ENCODE results near the gene NOXA1.
"Not testable (repeated sequence)": the region's sequence is repeated elsewhere in the genome, so short reads cannot be mapped to it uniquely, and the experiment has no call there.

Gene NOXA1

DNA sequence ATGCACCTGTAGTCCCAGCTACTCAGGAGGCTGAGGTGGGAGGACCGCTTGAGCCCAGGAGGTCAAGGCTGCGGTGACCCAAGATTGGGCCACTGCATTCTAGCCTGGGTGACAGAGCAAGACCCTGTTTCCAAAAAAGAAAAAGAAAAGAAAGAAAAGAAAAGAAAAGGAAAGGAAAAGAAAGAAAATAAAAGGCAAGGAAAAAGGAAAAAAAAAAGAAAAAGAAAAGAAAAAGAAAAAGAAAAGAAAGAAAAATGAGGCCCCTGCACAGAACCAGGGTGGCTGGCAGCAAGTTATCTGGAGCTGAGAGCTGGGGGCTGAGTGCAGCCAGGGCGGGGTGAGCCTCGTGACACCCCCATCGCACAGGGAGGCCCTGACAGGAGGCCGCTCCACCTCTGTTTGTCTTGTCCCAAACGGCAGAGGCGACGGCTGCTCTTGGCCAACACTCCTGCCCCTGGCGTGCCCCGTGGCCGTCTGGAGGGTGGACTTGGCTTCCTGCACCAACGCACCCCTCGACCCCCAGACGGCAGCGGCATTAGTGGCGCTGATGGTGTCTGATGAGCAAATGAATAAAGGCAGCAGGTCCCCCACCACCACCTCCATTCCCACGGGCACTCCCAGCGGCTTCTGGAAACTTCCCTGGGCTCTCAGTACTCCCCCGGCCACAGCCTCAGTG, 17.0 kb upstream of the NOXA1 start:
- DNase-seq (ENCODE audit: low read depth): no peak

- no peak for DNase-seq (ENCODE audit: low read depth)
Measured at GRCh38 chr9:137406876-137407589, 16.2 kb upstream of the NOXA1 start.

GRCh38 chr9:137407590-137408300, 15.4 kb upstream of the NOXA1 start:
- no peak for DNase-seq (ENCODE audit: low read depth)

GRCh38 chr9:137408651-137409405, 14.4 kb upstream of the NOXA1 start:
- no peak for DNase-seq (ENCODE audit: low read depth)

DNA sequence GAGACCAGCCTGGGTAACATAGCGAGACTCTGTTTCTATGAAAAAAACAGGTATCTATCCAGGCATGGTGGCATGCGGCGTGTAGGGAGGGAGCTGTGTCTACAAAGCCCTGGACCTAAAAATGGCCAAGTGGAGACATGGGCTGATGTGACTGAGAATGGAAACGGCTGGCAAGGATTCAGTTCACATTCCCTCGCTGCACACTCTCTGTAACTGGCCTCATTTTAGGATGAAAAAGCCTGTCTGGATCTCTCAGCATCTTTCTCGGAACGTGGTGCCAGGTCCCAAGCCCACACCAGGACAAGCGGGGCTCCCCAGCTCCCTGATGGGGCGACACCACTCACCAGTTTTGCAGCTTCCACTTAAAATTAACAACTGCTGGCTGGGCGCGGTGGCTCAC, 13.7 kb upstream of the NOXA1 start:
- no peak for DNase-seq (ENCODE audit: low read depth)

DNA sequence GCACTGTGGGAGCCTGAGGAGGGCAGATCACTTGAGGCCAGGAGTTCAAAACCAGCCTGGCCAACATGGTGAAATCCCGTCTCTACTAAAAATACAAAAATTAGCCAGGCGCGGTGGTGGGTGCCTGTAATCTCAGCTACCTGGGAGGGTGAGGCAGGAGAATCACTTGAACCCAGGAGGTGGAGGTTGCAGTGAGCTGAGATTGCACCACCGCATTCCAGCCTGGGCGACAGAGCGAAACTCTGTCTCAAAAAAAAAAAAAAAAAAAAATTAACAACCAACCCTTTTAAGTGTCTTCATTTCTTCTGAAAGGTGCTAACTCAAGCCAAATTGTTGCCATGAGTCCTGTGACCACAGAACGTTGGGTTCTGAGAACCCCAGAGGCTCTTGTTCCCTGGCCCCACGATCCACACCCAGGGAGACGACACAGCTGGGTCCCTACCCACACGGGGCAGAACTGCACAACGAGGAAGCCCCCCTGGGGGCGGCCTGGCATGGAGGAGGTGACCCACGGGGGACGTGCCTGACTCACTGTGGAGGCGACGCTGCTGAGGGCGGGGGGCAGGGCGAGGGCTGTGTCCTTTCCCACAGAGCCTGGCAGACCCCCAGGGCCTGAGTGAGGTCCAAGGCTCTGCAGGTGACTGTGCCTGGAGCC, 12.8 kb upstream of the NOXA1 start:
- not testable (repeated sequence) for DNase-seq (ENCODE audit: low read depth)

DNA sequence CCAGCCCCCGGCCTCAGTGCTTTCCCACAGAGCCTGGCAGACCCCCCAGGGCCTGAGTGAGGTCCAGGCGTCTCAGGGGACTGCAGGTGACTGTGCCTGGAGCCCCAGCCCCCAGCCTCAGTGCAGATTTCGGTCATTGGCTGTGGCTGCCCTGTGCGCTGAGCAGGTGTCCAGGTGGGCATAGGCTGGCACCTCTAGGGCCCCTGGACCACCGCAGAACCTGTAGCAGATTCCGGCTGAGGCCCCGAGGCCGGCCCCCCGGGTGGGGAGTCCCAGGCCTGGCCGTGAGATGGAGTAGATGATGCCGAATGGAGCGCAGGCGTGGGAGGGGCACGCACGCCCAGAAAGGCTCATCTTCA, 12.3 kb upstream of the NOXA1 start:
- DNase-seq (ENCODE audit: low read depth): no peak

GRCh38 chr9:137411260-137411644, 11.9 kb upstream of the NOXA1 start:
- no peak for DNase-seq (ENCODE audit: low read depth)

- DNase-seq (ENCODE audit: low read depth): no peak
Measured at GRCh38 chr9:137411645-137412380, 11.4 kb upstream of the NOXA1 start.

- no peak for DNase-seq (ENCODE audit: low read depth)
Measured at GRCh38 chr9:137412431-137412830, 10.8 kb upstream of the NOXA1 start.

DNA sequence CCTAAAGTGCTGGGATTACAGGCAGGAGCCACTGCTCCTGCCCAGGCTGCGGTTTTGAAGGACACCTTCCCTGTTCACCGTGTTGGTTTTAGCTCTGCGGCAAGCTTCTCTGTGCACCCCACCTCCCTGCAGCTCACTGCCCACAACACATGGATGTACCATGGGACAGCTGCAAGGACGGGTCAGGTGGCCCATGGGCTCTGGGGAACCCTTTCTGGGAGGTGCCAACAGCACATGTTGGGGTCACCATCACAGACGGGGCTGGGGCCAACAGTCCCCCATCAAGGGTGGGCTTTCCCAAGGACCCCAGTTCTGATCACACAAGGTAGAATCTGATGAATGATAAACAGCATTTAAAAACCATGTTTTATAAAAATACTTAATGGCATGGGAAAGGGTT, 7.7 kb upstream of the NOXA1 start:
- DNase-seq (ENCODE audit: low read depth): no peak

DNA sequence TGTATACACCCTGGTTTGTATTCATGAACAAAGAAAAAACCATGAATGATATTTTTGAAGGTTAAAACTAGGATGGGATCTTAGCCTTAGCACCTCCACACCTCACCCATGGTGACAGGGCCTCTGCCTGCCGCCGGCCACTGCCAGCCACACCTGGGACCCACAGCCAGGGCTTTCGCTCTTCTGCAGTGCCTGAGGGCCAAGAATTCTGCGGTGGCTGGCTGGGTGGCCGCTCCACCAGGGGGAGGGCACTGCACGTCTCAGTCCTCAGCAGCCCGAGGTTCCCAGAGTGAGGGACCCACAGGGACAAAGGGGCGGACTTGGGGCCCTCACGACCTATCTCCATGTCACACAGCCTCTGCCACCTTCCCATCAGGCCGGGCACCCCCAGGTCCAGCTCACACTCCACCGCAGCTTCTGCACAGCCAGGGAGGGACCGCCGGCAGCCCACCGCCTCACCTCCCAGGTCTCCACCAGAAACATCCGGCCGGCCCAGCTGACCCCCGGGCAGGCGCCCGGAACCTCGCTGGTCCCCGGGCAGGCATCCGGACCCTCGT, 7.1 kb upstream of the NOXA1 start:
- DNase-seq (ENCODE audit: low read depth): no peak

DNA sequence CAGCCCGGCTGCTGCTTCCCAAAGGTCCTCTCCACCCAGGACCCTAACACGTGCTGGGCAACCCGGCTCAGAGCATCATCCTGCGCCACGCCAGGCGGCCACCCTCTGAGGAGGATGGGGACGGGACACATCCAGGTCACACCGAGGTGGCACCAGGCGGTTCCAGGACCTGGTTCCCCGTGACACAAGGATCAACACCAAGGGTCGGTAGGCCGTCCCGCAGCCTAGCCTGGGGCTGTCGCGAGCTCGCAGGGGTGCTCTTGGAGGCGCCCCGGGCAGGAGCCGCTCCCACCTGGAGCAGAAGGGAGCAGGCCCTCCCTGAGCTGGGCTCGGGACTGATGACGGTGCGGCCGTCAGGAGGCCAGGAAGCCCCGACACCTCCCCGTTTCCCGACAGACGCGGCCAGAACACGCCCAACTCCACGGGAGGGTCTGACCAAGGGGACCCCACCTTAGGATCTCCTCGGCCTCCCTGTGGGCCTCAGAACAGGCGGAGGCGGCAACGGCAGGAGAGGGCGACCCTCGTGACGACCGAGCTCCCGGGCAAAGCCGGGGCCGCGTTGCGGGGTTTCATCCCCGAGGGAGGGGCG, 6.5 kb upstream of the NOXA1 start:
- no peak for DNase-seq (ENCODE audit: low read depth)

GRCh38 chr9:137417161-137418021, 5.8 kb upstream of the NOXA1 start:
- no peak for DNase-seq (ENCODE audit: low read depth)

DNA sequence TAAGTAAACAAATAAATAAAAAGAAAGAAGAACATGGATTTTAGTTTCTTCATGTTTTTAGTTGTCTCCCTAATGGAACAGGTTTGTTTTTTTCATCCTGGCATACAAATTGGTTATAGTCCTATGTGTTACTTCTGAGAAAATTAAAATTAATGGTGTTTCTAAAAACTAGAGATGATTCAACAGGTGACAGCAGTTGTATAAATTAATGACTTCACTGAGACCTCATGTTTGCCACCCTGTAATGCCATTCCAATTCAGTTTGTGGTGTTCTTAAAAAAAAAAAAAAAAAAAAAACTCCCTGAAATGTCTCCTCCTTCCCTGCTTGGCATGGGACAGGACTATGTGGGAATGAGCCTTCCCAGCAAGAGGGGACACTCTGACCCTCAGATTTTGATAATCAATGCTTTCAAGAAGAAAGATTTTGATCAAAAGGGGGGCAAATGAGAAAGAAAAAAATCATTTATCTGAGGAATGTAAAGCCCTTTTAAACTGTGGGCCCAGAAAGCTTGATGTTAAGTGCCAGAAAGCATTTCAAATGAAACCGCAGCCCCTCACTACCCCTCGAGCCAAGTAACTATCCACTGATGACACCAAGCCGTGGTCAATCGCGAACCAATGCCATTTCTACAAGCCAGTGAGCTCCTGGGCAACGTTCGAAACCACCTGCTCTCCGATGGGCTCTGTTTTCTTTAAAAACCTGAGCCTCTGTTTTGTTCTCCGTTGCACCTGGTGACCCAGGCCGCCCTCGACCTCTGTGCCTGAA, 1.2 kb upstream of the NOXA1 start:
- DNase-seq (ENCODE audit: low read depth): no peak

GRCh38 chr9:137423514-137424291, 510 bp downstream of the NOXA1 start:
- no peak for DNase-seq (ENCODE audit: low read depth)

DNA sequence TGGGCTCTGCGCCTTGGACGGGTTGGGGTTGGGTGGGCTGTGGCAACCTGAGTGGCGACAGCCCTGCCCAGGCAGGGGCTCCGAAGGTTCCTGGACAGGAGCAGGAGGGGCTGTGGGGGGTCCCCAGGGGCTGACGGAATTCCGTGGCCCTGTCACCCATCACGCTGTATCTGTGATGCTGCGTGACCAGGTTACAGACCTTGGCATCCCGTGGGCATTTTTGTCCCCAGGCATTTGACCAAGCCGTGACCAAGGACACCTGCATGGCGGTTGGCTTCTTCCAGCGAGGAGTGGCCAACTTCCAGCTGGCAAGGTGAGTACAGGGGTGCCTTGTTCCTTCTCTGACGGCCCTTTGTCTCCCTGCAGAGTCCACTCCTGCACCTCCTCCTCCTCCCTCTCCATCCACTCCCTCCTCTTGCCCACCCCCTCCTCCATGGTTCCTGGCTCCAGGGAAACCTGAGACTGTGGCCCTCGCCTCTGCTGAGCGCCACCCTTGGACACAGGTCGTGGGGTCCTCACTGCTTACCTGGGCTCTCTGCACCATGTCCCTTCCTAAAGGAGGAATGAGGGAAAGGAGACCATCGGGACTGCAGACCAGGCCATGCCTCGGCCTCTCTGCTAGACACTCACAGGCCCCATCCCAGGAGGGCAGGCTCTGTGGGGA, 3.0 kb downstream of the NOXA1 start:
- no peak for DNase-seq (ENCODE audit: low read depth)
